Endothelial cell of umbilical vein (primary cell): ENCODE results near the gene DEPDC1B. TPM values are rescaled to one million over a fixed set of nuclear protein-coding genes. Genes with fewer than 3 reads are reported as not detected.

ENCODE experiments used
- BruUV-seq: library from RNA; stranded (reverse); fragments of 400-500 nt; replicated peaks from 2 replicates; lab custom pipeline; 2021; lab: Mats Ljungman, UMichigan
- CTCF ChIA-PET: fragments of 300-600, 350-600 bp; sonication (Branson Sonifier 250); formaldehyde crosslinking; loops from one replicate; lab custom pipeline; 2021; ENCODE audit warnings: antibody characterized with exemption, inconsistent platforms; lab: Charles Lee
- POLR2A ChIA-PET: fragments of 300-600, 350-600 bp; sonication (Branson Sonifier 250); formaldehyde crosslinking; loops from one replicate; lab custom pipeline; 2021; ENCODE audit warnings: antibody characterized with exemption, inconsistent platforms; lab: Charles Lee
- DNase-seq: peaks from one replicate; pipeline ENCODE4 v3.0.0-alpha.2; 2011; ENCODE audit warnings: low read depth, low spot score
- FAIRE-seq: peaks from 2 replicates; lab custom pipeline; 2011; peaks lifted over from hg19 to GRCh38; lab: Jason Lieb, UNC
- H2AFZ ChIP-seq: 2 replicates; pipeline ENCODE4 v1.6.0; 2012; ENCODE audit warnings: low read depth, low read length, control low read depth, inconsistent platforms
- H3K27ac ChIP-seq: 2 replicates; pipeline ENCODE4 v1.5.1; 2011; ENCODE audit warnings: low read depth, mild to moderate bottlenecking, control low read depth, low read length, moderate library complexity; ENCODE audit not compliant: insufficient read depth
- H3K27me3 ChIP-seq, 2 experiments: 2 replicates each; pipeline versions ENCODE4 v1.6.0 to v1.6.1; 2011; ENCODE audit warnings: low read length in 2 of 2, mixed read lengths in 1 of 2; ENCODE audit not compliant: control insufficient read depth in 2 of 2, insufficient read depth in 2 of 2
- H3K36me3 ChIP-seq, 2 experiments: 2 replicates in 1 of 2; 3 replicates in 1 of 2; pipeline ENCODE4 v1.5.1; 2011; ENCODE audit warnings: low read length in 2 of 2, mild to moderate bottlenecking in 1 of 2, moderate library complexity in 1 of 2; ENCODE audit not compliant: control insufficient read depth in 2 of 2, insufficient read depth in 2 of 2; ENCODE audit errors: extremely low read depth in 1 of 2
- H3K4me1 ChIP-seq: 3 replicates; pipeline ENCODE4 v1.5.1; 2011; ENCODE audit warnings: mild to moderate bottlenecking, low read length; ENCODE audit not compliant: control insufficient read depth, insufficient read depth; ENCODE audit errors: extremely low read depth
- H3K4me2 ChIP-seq: 2 replicates; pipeline ENCODE4 v1.6.1; 2011; ENCODE audit warnings: low read length, control low read depth, mixed read lengths; ENCODE audit not compliant: insufficient read depth
- H3K4me3 ChIP-seq, 3 experiments: fragments of 200-600 bp in 1 of 3; sonication (generic), shearing (Covaris generic) in 1 of 3; replicated peaks in 1 of 3; 2 replicates each; pipeline ENCODE4 v1.5.1; 2011 to 2016; ENCODE audit warnings: control low read depth in 3 of 3, low read length in 3 of 3, mild to moderate bottlenecking in 2 of 3, inconsistent platforms in 1 of 3, low read depth in 1 of 3, moderate library complexity in 1 of 3; ENCODE audit not compliant: insufficient read depth in 1 of 3
- H3K79me2 ChIP-seq: 2 replicates; pipeline ENCODE4 v1.6.0; 2012; ENCODE audit warnings: low read length, inconsistent platforms; ENCODE audit not compliant: control insufficient read depth, insufficient read depth
- H3K9ac ChIP-seq: replicated peaks from 2 replicates; pipeline ENCODE3; 2011; ENCODE audit warnings: low read length, control low read depth; ENCODE audit not compliant: insufficient read depth; ENCODE audit errors: extremely low read depth
- H3K9me1 ChIP-seq: replicated peaks from 3 replicates; pipeline ENCODE4 v1.6.0; 2011; ENCODE audit warnings: mild to moderate bottlenecking, low read length; ENCODE audit not compliant: control insufficient read depth, insufficient read depth; ENCODE audit errors: extremely low read depth
- H3K9me3 ChIP-seq: replicated peaks from 2 replicates; pipeline ENCODE4 v1.5.1; 2012; ENCODE audit warnings: low read length, inconsistent platforms; ENCODE audit not compliant: control insufficient read depth, insufficient read depth
- H4K20me1 ChIP-seq: replicated peaks from 2 replicates; pipeline ENCODE3; 2011; ENCODE audit warnings: mild to moderate bottlenecking, low read length; ENCODE audit not compliant: control insufficient read depth, insufficient read depth; ENCODE audit errors: extremely low read depth
- EZH2 ChIP-seq: IDR thresholded peaks from 2 replicates; pipeline ENCODE4 v1.6.1; 2012; ENCODE audit warnings: borderline replicate concordance, low read depth, mild to moderate bottlenecking, moderate library complexity, low read length, inconsistent platforms; ENCODE audit not compliant: severe bottlenecking
- FOS ChIP-seq: IDR thresholded peaks from 2 replicates; pipeline ENCODE4 v1.6.1; 2011; ENCODE audit warnings: mild to moderate bottlenecking, low read length, moderate library complexity, borderline replicate concordance; ENCODE audit not compliant: insufficient read depth
- GATA2 ChIP-seq: IDR thresholded peaks from 2 replicates; pipeline ENCODE4 v1.7.0; 2011; ENCODE audit warnings: low read depth, mild to moderate bottlenecking, moderate library complexity, mixed read lengths, low read length; ENCODE audit not compliant: insufficient read length, insufficient read depth
- JUN ChIP-seq: IDR thresholded peaks from 2 replicates; pipeline ENCODE4 v1.6.1; 2011; ENCODE audit warnings: borderline replicate concordance, low read depth; ENCODE audit not compliant: insufficient read length, insufficient read depth
- MYC ChIP-seq: IDR thresholded peaks from one replicate; pipeline ENCODE4 v1.6.1; 2011; ENCODE audit warnings: mild to moderate bottlenecking, low read depth, low read length
- POLR2A ChIP-seq: IDR thresholded peaks from 2 replicates; pipeline ENCODE4 v1.6.1; 2012; ENCODE audit warnings: low read depth, mild to moderate bottlenecking, control low read depth, low read length
- POLR2AphosphoS5 ChIP-seq: IDR thresholded peaks from 2 replicates; pipeline ENCODE4 v1.6.1; 2012; ENCODE audit warnings: low read depth, mild to moderate bottlenecking, control low read depth, low read length, moderate library complexity; ENCODE audit not compliant: insufficient read depth
- dilution Hi-C: fragments of 300-500 bp; cut with MboI; formaldehyde crosslinking; loops from one replicate; pipeline ENCODE4 v1.15.0; 2019; ENCODE audit warnings: low sequenced_read_pairs; ENCODE audit not compliant: extremely low pct_ligation_motif_present
- intact Hi-C: fragments of 100-400 bp; cut with micrococcal nuclease; formaldehyde crosslinking; loops from one replicate; pipeline ENCODE4 v1.10.0; 2022
- polyA plus RNA-seq, 4 experiments: library from polyadenylated mRNA; depleted of rRNA in 3 of 4; stranded (reverse) in 3 of 4; unstranded in 1 of 4; fragments of >200 nt; gene quantifications; 2 replicates each; pipeline versions ENCODE4 v1.2.1 to v1.2.3, GENCODE V29; 2011 to 2012; ENCODE audit warnings: missing spikeins in 1 of 4
- total RNA-seq: library from RNA; stranded (reverse); gene quantifications from 2 replicates; pipeline ENCODE4 v1.2.3, GENCODE V29; 2021
- TF ChIP-seq, protein P1 (sequence below), 2 donors: IDR thresholded peaks; 1 replicate in 1 of 2; 2 replicates in 1 of 2; pipeline ENCODE4 v1.5.1; 2011; ENCODE audit warnings: low read length in 2 of 2, mild to moderate bottlenecking in 2 of 2, moderate library complexity in 2 of 2, control low read depth in 1 of 2, inconsistent platforms in 1 of 2, low read depth in 1 of 2; ENCODE audit not compliant: insufficient read depth in 1 of 2; ENCODE audit errors: extremely low read depth in 1 of 2
- TF ChIP-seq, protein P2 (sequence below): IDR thresholded peaks from 2 replicates; pipeline ENCODE4 v1.6.1; 2011; ENCODE audit not compliant: insufficient read depth, insufficient read length

DEPDC1B gene
- total and polyA plus RNA-seq, 2 donors (not counting 3 experiments of a cell fraction or from before 2014, with no cell fraction given) = 6.7 to 18.7 TPM

DNA sequence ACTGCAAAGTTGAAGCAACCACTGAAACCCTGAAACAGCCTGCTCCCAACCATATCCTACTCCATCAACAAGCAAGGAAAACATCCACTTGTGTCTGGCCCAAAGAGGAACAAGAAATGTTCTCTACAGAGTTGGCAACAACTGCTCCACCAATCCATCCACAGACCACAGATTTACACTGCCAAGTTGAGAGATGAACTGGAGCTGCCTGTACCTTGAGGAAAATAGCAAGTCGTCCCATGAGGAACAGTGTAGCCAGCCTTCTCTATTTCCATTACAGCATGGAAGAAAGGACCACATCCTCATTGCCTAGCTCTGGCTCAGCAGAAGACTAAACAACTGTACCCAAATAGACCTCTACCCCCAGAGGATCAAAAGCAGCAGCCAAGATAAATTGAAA lies 60.4 kb downstream of the DEPDC1B start:
- ChIA-PET CTCF (no interaction called here), POLR2A (no interaction called here)
- Histone ChIP-seq H3K9me1 (no peaks in the 10 kb centered on the region), H3K79me2 (no peaks in the 10 kb centered on the region), H3K27ac (no peak overlapping the region), H3K4me3 (no peak overlapping the region), H3K36me3 (no peaks in the 10 kb centered on the region), H2AFZ (no peak overlapping the region), H3K9me3 (no peaks in the 10 kb centered on the region), H3K27me3 (no peaks in the 10 kb centered on the region), H3K9ac (no peak overlapping the region), H3K4me1 (no peaks in the 10 kb centered on the region), H3K4me2 (no peak overlapping the region), H4K20me1 (no peaks in the 10 kb centered on the region)
- DNase-seq = no peak
- no peak for TF ChIP-seq JUN
- TF ChIP-seq GATA2 = no peak
- TF ChIP-seq, protein P1, sequence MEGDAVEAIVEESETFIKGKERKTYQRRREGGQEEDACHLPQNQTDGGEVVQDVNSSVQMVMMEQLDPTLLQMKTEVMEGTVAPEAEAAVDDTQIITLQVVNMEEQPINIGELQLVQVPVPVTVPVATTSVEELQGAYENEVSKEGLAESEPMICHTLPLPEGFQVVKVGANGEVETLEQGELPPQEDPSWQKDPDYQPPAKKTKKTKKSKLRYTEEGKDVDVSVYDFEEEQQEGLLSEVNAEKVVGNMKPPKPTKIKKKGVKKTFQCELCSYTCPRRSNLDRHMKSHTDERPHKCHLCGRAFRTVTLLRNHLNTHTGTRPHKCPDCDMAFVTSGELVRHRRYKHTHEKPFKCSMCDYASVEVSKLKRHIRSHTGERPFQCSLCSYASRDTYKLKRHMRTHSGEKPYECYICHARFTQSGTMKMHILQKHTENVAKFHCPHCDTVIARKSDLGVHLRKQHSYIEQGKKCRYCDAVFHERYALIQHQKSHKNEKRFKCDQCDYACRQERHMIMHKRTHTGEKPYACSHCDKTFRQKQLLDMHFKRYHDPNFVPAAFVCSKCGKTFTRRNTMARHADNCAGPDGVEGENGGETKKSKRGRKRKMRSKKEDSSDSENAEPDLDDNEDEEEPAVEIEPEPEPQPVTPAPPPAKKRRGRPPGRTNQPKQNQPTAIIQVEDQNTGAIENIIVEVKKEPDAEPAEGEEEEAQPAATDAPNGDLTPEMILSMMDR (IDR thresholded peaks at IDR 0.05; ENCODE audit: extremely low read depth in 1 of 2, insufficient read depth in 1 of 2, low read depth in 1 of 2, low read length in 2 of 2) = no peak
- no peak for TF ChIP-seq MYC
- TF ChIP-seq EZH2 = no peak
- no peak for TF ChIP-seq POLR2A
- TF ChIP-seq, protein P2, sequence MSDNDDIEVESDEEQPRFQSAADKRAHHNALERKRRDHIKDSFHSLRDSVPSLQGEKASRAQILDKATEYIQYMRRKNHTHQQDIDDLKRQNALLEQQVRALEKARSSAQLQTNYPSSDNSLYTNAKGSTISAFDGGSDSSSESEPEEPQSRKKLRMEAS = no peak
- TF ChIP-seq POLR2AphosphoS5 = no peak
- TF ChIP-seq FOS = no peak
- FAIRE-seq = no peak
- intact Hi-C loops = no loop called here
- BruUV-seq = no TSS peak
- dilution Hi-C loops = no loop called here
